ENCODE data around the gene IGSF10. TPM values are rescaled to one million over a fixed set of nuclear protein-coding genes. Genes with fewer than 3 reads are reported as not detected.

IGSF10 gene
- polyA plus RNA-seq, 1 of the 3 experiments (the other 2 are of a cell fraction) = 15.3 TPM

DNA sequence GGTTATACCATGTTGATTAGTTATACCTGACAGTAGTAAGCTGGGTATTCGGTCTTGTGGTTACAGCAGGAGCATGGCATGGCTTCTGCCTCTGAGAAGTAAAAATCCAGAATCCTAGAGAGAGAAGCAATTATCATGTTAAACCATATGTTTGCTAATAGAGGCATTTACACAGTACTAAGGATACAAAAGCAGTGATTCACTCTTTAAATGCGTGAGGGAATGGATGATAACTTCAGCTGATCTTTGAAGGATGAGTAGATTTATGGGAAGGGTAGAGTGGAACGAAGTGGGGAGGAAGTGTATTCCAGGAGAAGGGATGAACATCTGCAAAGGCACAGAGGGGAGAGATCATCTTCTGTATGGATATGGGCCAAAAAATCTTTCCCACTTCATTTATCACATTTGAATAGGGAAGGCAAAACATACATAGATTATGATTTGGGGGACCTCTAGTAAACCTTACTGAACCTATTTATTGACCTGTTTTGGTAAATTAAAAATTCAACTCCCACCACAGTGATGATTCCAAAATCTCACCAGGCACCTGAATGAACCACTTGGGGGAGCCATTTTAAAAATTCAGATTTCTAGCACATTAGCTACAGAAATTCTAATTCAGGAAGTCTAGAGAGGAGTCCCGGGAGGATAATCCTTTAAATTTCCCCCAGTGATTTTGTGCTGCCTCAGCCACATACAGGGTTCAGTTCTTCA lies 35.1 kb downstream of the IGSF10 start:
- H3K4me1 ChIP-seq (ENCODE audit: control insufficient read depth in 1 of 2, insufficient read depth in 2 of 2, low read depth in 1 of 2, low read length in 1 of 2) = no peaks in the 10 kb centered on the region
- no peak overlapping the region for H3K4me3 ChIP-seq (ENCODE audit: low read depth in 2 of 2, low read length in 1 of 2)
- H3K27me3 ChIP-seq (ENCODE audit: insufficient read depth) = no peaks in the 10 kb centered on the region
- no peaks in the 10 kb centered on the region for H3K9me3 ChIP-seq
- H2AFZ ChIP-seq (ENCODE audit: low read depth) = no peak overlapping the region
- H3K36me3 ChIP-seq (replicated peaks in 1 of 2; ENCODE audit: control insufficient read depth in 1 of 2, insufficient read depth in 2 of 2, low read length in 1 of 2) = no peaks in the 10 kb centered on the region
- no peaks in the 10 kb centered on the region for H3K79me2 ChIP-seq (ENCODE audit: insufficient read depth)
- no peaks in the 10 kb centered on the region for H4K20me1 ChIP-seq (ENCODE audit: insufficient read depth)
- CTCF ChIA-PET = interaction anchor here (0.6 to 4.2 kb wide), 7 partner anchors 10 to 137 kb away, joined by 3 to 15 read pairs (median 4); no protein-coding TSS in a partner anchor
- no peaks in the 10 kb centered on the region for H3F3A ChIP-seq (replicated peaks; ENCODE audit: insufficient read depth)
- WGBS (ENCODE audit: low lambda C conversion rate) = 30% methylated on average over 4 of the region's 4 CpGs
- H3K9ac ChIP-seq = no peak overlapping the region
- H3K4me2 ChIP-seq = no peak overlapping the region
- H3K9me2 ChIP-seq = no peaks in the 10 kb centered on the region
- no peak overlapping the region for H3K27ac ChIP-seq (ENCODE audit: low read depth in 2 of 2, low read length in 1 of 2)
- no peak for DNase-seq
- POLR2A ChIA-PET = no interaction called here
- TF ChIP-seq, protein P1, sequence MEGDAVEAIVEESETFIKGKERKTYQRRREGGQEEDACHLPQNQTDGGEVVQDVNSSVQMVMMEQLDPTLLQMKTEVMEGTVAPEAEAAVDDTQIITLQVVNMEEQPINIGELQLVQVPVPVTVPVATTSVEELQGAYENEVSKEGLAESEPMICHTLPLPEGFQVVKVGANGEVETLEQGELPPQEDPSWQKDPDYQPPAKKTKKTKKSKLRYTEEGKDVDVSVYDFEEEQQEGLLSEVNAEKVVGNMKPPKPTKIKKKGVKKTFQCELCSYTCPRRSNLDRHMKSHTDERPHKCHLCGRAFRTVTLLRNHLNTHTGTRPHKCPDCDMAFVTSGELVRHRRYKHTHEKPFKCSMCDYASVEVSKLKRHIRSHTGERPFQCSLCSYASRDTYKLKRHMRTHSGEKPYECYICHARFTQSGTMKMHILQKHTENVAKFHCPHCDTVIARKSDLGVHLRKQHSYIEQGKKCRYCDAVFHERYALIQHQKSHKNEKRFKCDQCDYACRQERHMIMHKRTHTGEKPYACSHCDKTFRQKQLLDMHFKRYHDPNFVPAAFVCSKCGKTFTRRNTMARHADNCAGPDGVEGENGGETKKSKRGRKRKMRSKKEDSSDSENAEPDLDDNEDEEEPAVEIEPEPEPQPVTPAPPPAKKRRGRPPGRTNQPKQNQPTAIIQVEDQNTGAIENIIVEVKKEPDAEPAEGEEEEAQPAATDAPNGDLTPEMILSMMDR (IDR thresholded peaks at IDR 0.05) = peak; percentile 58
- TF ChIP-seq RXRA (IDR thresholded peaks at IDR 0.05; ENCODE audit: borderline replicate concordance, low read depth) = no peak

DNA sequence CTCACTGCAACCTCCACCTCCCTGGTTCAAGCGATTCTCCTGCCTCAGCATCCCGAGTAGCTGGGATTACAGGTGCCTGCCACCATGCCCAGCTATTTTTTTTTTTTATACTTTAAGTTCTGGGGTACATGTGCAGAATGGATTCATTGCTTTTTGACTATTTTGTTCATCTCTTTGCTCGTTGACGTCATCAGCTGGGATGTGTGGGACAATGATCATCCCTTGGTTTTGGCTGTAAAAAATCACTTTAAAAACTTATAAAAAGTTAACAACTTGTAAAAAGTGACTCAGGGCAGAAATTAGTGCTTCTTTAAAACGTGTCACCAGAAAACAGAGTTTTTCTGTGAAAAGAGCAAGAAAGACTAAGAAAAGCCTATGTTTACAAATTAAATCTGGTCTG lies 37.8 kb downstream of the IGSF10 start:
- Histone ChIP-seq H3K9ac (no peak overlapping the region), H3K79me2 (ENCODE audit: insufficient read depth) (no peaks in the 10 kb centered on the region), H3K4me2 (no peak overlapping the region), H3K9me3 (no peaks in the 10 kb centered on the region), H4K20me1 (ENCODE audit: insufficient read depth) (no peaks in the 10 kb centered on the region), H3K27me3 (ENCODE audit: insufficient read depth) (no peaks in the 10 kb centered on the region), H3K27ac (ENCODE audit: low read depth in 2 of 2, low read length in 1 of 2) (no peak overlapping the region), H3K4me1 (ENCODE audit: control insufficient read depth in 1 of 2, insufficient read depth in 2 of 2, low read depth in 1 of 2, low read length in 1 of 2) (no peaks in the 10 kb centered on the region), H2AFZ (ENCODE audit: low read depth) (no peak overlapping the region), H3K4me3 (ENCODE audit: low read depth in 2 of 2, low read length in 1 of 2) (no peak overlapping the region), H3K9me2 (no peaks in the 10 kb centered on the region), H3F3A (replicated peaks; ENCODE audit: insufficient read depth) (no peaks in the 10 kb centered on the region), H3K36me3 (replicated peaks in 1 of 2; ENCODE audit: control insufficient read depth in 1 of 2, insufficient read depth in 2 of 2, low read length in 1 of 2) (no peaks in the 10 kb centered on the region)
- whole genome bisulfite sequencing (ENCODE audit: low lambda C conversion rate) = 50% methylated on average over 5 of the region's 5 CpGs
- TF ChIP-seq RFX5 (IDR thresholded peaks at IDR 0.05; ENCODE audit: low read length) = no peak
- TF ChIP-seq, protein P2, sequence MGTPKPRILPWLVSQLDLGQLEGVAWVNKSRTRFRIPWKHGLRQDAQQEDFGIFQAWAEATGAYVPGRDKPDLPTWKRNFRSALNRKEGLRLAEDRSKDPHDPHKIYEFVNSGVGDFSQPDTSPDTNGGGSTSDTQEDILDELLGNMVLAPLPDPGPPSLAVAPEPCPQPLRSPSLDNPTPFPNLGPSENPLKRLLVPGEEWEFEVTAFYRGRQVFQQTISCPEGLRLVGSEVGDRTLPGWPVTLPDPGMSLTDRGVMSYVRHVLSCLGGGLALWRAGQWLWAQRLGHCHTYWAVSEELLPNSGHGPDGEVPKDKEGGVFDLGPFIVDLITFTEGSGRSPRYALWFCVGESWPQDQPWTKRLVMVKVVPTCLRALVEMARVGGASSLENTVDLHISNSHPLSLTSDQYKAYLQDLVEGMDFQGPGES (IDR thresholded peaks at IDR 0.05; ENCODE audit: low read depth, low read length) = no peak
- TF ChIP-seq CHD2 (IDR thresholded peaks at IDR 0.05; ENCODE audit: low read length, partially characterized antibody) = no peak
- no peak for TF ChIP-seq FOXJ3 (CRISPR knock-in tag; IDR thresholded peaks at IDR 0.05)
- TF ChIP-seq, protein P3, sequence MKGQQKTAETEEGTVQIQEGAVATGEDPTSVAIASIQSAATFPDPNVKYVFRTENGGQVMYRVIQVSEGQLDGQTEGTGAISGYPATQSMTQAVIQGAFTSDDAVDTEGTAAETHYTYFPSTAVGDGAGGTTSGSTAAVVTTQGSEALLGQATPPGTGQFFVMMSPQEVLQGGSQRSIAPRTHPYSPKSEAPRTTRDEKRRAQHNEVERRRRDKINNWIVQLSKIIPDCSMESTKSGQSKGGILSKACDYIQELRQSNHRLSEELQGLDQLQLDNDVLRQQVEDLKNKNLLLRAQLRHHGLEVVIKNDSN (IDR thresholded peaks at IDR 0.05; ENCODE audit: borderline replicate concordance, low read depth) = no peak
- no peak for TF ChIP-seq RXRA (IDR thresholded peaks at IDR 0.05; ENCODE audit: borderline replicate concordance, low read depth)
- ChIA-PET CTCF (no interaction called here), POLR2A (no interaction called here)
- no peak for DNase-seq
